Progenitor cell of endocrine pancreas (in vitro differentiated cells): Measurements from ENCODE around the gene LRBA. TPM values are rescaled to one million over a fixed set of nuclear protein-coding genes. Genes with fewer than 3 reads are reported as not detected.

Experiments used
- DNase-seq: peaks from one replicate; pipeline ENCODE4 v3.0.0; 2021; ENCODE audit warnings: low spot score; ENCODE audit not compliant: unreplicated experiment
- H3K27ac Mint-ChIP-seq: 2 replicates; pipeline ENCODE4 v1.8.0; 2021; ENCODE audit warnings: mild to moderate bottlenecking, moderate library complexity, mixed read lengths
- H3K27me3 Mint-ChIP-seq: 2 replicates; pipeline ENCODE4 v1.8.0; 2021; ENCODE audit warnings: mixed read lengths
- H3K36me3 Mint-ChIP-seq: 2 replicates; pipeline ENCODE4 v1.8.0; 2022; ENCODE audit warnings: mixed read lengths; ENCODE audit not compliant: insufficient read depth
- H3K4me1 Mint-ChIP-seq: 2 replicates; pipeline ENCODE4 v1.8.0; 2021; ENCODE audit warnings: low read depth, mixed read lengths
- H3K4me3 Mint-ChIP-seq: 2 replicates; pipeline ENCODE4 v1.8.0; 2021; ENCODE audit warnings: low read depth, mild to moderate bottlenecking, moderate library complexity, mixed read lengths
- H3K9me3 Mint-ChIP-seq: 2 replicates; pipeline ENCODE4 v1.8.0; 2021; ENCODE audit warnings: low read depth, mixed read lengths
- total RNA-seq: library from RNA; stranded (reverse); gene quantifications from 2 replicates; pipeline ENCODE4 v1.2.1, GENCODE V29; 2021
- TF ChIP-seq, protein P1 (sequence below): fragments of 200-600 bp; sonication (generic); IDR thresholded peaks from one replicate; pipeline ENCODE4 v1.5.0; 2021; ENCODE audit warnings: antibody characterized with exemption, mild to moderate bottlenecking; ENCODE audit not compliant: unreplicated experiment

The LRBA gene
- total RNA-seq, 1 donor from 2014 or later: 95.2 TPM

- no peak for DNase-seq
- no peaks in the 10 kb centered on the region for H3K27me3 Mint-ChIP-seq
These were observed 699.4 kb downstream of the LRBA start for GRCh38 chr4:150315691-150316090.

GRCh38 chr4:150315175-150315574, 699.9 kb downstream of the LRBA start:
- Mint-ChIP-seq H3K27me3 (no peaks in the 10 kb centered on the region), H3K36me3 (no peaks in the 10 kb centered on the region), H3K9me3 (no peaks in the 10 kb centered on the region), H3K4me1 (peaks cover 7% of the 10 kb centered on the region), H3K27ac (peak overlapping the region; percentile 7), H3K4me3 (no peak overlapping the region)
- TF ChIP-seq, protein P1, sequence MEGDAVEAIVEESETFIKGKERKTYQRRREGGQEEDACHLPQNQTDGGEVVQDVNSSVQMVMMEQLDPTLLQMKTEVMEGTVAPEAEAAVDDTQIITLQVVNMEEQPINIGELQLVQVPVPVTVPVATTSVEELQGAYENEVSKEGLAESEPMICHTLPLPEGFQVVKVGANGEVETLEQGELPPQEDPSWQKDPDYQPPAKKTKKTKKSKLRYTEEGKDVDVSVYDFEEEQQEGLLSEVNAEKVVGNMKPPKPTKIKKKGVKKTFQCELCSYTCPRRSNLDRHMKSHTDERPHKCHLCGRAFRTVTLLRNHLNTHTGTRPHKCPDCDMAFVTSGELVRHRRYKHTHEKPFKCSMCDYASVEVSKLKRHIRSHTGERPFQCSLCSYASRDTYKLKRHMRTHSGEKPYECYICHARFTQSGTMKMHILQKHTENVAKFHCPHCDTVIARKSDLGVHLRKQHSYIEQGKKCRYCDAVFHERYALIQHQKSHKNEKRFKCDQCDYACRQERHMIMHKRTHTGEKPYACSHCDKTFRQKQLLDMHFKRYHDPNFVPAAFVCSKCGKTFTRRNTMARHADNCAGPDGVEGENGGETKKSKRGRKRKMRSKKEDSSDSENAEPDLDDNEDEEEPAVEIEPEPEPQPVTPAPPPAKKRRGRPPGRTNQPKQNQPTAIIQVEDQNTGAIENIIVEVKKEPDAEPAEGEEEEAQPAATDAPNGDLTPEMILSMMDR: no peak
- DNase-seq: no peak

More at GRCh38 chr4:150315691-150316090, 699.4 kb downstream of the LRBA start:
- H3K4me1 Mint-ChIP-seq: peaks cover 7% of the 10 kb centered on the region
- no peaks in the 10 kb centered on the region for H3K36me3 Mint-ChIP-seq
- H3K4me3 Mint-ChIP-seq: no peak overlapping the region
- TF ChIP-seq, protein P1: no peak
- no peak overlapping the region for H3K27ac Mint-ChIP-seq
- no peaks in the 10 kb centered on the region for H3K9me3 Mint-ChIP-seq

DNA sequence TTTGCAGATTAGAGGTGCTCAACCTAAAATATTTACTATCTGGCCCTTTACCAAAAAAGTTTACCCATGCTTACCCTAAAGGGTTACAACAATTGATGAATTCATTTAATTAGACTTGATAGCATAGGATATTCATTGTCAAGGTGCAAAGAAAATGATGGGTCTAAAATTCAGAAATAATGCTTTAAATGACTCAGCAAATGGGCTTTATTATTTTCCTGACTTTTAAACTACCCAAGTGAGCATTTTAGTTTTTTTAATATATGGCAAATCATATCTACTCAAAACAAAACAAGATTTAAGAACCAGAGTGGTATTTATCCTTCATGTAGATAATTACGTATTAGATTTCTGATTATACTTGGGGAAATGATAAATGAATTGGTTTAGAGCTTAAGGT, 701.1 kb downstream of the LRBA start:
- Mint-ChIP-seq H3K36me3 (peaks cover 1% of the 10 kb centered on the region), H3K4me3 (no peak overlapping the region), H3K9me3 (no peaks in the 10 kb centered on the region), H3K27me3 (no peaks in the 10 kb centered on the region), H3K27ac (no peak overlapping the region), H3K4me1 (peaks cover 7% of the 10 kb centered on the region)
- TF ChIP-seq, protein P1: no peak
- no peak for DNase-seq

- H3K27ac Mint-ChIP-seq: no peak overlapping the region
- peaks cover 1% of the 10 kb centered on the region for H3K36me3 Mint-ChIP-seq
These were observed 704.8 kb downstream of the LRBA start for GRCh38 chr4:150310159-150310895.

DNA sequence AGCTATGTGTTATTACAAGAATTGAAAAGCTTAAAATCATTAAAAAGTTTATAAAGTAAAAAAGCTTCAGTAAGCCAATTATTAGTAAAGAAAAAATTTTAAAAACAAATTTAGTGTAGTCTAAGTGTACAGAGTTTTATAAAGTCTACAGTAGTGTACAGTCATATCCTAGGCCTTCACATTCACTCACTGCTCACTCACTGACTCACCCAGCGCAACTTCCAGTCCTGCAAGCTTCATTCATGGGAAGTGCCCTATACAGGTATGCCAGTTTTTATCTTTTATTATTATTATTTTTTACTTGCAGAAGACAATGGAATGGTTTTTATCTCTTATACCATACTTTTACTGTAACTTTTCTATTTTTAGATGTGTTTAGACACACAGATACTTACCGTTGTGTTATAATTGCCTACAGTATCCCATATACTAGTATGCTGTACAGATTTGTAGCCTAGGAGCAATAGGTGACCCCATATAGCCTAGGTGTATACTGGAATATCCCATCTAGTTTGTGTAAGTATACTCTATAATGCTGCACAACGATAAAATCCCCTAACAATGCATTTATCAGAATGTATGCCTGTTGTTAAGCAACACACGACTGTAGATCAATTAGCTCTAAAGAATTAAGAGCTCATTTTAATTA, 706.1 kb downstream of the LRBA start:
- Mint-ChIP-seq H3K27me3 (no peaks in the 10 kb centered on the region), H3K36me3 (peaks cover 1% of the 10 kb centered on the region), H3K4me1 (no peaks in the 10 kb centered on the region), H3K27ac (no peak overlapping the region), H3K4me3 (no peak overlapping the region), H3K9me3 (no peaks in the 10 kb centered on the region)
- DNase-seq: no peak
- TF ChIP-seq, protein P1: no peak

More at GRCh38 chr4:150310159-150310895, 704.8 kb downstream of the LRBA start:
- DNase-seq: no peak
- H3K27me3 Mint-ChIP-seq: no peaks in the 10 kb centered on the region
- no peaks in the 10 kb centered on the region for H3K9me3 Mint-ChIP-seq
- TF ChIP-seq, protein P1: no peak
- H3K4me1 Mint-ChIP-seq: peaks cover 6% of the 10 kb centered on the region
- H3K4me3 Mint-ChIP-seq: no peak overlapping the region
